ENCODE results near the gene LCE4A.

LCE4A gene

GRCh38 chr1:152747831-152748230, 39.9 kb downstream of the LCE4A start:
- no peak for DNase-seq

GRCh38 chr1:152752225-152752624, 44.3 kb downstream of the LCE4A start:
- DNase-seq: no peak

- no peak for DNase-seq
These were observed 45.6 kb downstream of the LCE4A start for GRCh38 chr1:152753586-152753985.

- DNase-seq: no peak
These were observed 48.9 kb downstream of the LCE4A start for GRCh38 chr1:152756872-152757271.

- no peak for DNase-seq
These were observed 49.8 kb downstream of the LCE4A start, which contains the start of gene KPRP for GRCh38 chr1:152757747-152758146. Gene KPRP (plus strand): TSS chr1:152758025. CDS start chr1:152759589, 1,564 bp downstream.

- DNase-seq: no peak
These were observed 50.7 kb downstream of the LCE4A start for GRCh38 chr1:152758636-152759035.
